GM21786 (cell line): ENCODE results near the gene MAP3K12.
"Not testable (repeated sequence)": the region's sequence is repeated elsewhere in the genome, so short reads cannot be mapped to it uniquely, and the experiment has no call there.

Experiments used
- ATAC-seq: cut with Tn5 transposase; IDR thresholded peaks from one replicate; pipeline ENCODE4 v1.9.1; 2021; ENCODE audit not compliant: unreplicated experiment

Gene MAP3K12

GRCh38 chr12:53493610-53494391, 5.5 kb downstream of the MAP3K12 start:
- no peak for ATAC-seq

- peak; percentile 96 for ATAC-seq
These were observed 6.2 kb downstream of the MAP3K12 start for GRCh38 chr12:53492830-53493609.

GRCh38 chr12:53492188-53492587, 7.1 kb downstream of the MAP3K12 start:
- ATAC-seq, result no peak

GRCh38 chr12:53489242-53489864, 9.9 kb downstream of the MAP3K12 start:
- ATAC-seq, result no peak

- ATAC-seq, result no peak
These were observed 12.3 kb downstream of the MAP3K12 start for GRCh38 chr12:53486736-53487487.

- no peak for ATAC-seq
These were observed 13.1 kb downstream of the MAP3K12 start for GRCh38 chr12:53485955-53486735.

GRCh38 chr12:53484686-53485575, 14.3 kb downstream of the MAP3K12 start:
- no peak for ATAC-seq

GRCh38 chr12:53483979-53484377, 15.3 kb downstream of the MAP3K12 start:
- ATAC-seq, result no peak

- no peak for ATAC-seq
These were observed 15.9 kb downstream of the MAP3K12 start for GRCh38 chr12:53483225-53483978.

- ATAC-seq, result no peak
These were observed 16.6 kb downstream of the MAP3K12 start for GRCh38 chr12:53482626-53483168.

GRCh38 chr12:53481939-53482586, 17.2 kb downstream of the MAP3K12 start:
- ATAC-seq, result no peak

- not testable (repeated sequence) for ATAC-seq
These were observed 17.8 kb downstream of the MAP3K12 start for GRCh38 chr12:53481458-53481857.

- ATAC-seq, result no peak
These were observed 18.5 kb downstream of the MAP3K12 start for GRCh38 chr12:53480491-53481442.

- ATAC-seq, result no peak
These were observed 19.9 kb downstream of the MAP3K12 start for GRCh38 chr12:53479331-53479730.

GRCh38 chr12:53478865-53479264, 20.4 kb downstream of the MAP3K12 start:
- no peak for ATAC-seq

- no peak for ATAC-seq
These were observed 22.5 kb downstream of the MAP3K12 start for GRCh38 chr12:53476769-53477209.

GRCh38 chr12:53474819-53475218, 24.4 kb downstream of the MAP3K12 start:
- ATAC-seq, result no peak
